ENCODE measurements around the gene AGTPBP1.

GRCh38 chr9:85640425-85640824 is 101.3 kb downstream of the AGTPBP1 start:
- TF ChIP-seq, protein P1, sequence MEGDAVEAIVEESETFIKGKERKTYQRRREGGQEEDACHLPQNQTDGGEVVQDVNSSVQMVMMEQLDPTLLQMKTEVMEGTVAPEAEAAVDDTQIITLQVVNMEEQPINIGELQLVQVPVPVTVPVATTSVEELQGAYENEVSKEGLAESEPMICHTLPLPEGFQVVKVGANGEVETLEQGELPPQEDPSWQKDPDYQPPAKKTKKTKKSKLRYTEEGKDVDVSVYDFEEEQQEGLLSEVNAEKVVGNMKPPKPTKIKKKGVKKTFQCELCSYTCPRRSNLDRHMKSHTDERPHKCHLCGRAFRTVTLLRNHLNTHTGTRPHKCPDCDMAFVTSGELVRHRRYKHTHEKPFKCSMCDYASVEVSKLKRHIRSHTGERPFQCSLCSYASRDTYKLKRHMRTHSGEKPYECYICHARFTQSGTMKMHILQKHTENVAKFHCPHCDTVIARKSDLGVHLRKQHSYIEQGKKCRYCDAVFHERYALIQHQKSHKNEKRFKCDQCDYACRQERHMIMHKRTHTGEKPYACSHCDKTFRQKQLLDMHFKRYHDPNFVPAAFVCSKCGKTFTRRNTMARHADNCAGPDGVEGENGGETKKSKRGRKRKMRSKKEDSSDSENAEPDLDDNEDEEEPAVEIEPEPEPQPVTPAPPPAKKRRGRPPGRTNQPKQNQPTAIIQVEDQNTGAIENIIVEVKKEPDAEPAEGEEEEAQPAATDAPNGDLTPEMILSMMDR (IDR thresholded peaks at IDR 0.05; ENCODE audit: borderline replicate concordance, extremely low read depth, low read length, poor library complexity, severe bottlenecking) = no peak
- no peak for TF ChIP-seq EZH2 (IDR thresholded peaks at IDR 0.05; ENCODE audit: borderline replicate concordance, low read depth, low read length, severe bottlenecking)

Measured in DND-41 (cell line).